PC-3 (cell line): ENCODE measurements around the gene PFN2. TPM values are rescaled to one million over a fixed set of nuclear protein-coding genes. Genes with fewer than 3 reads are reported as not detected.

Experiments
- ATAC-seq: fragments of 200-7000 bp; cut with Tn5 transposase; 2 replicates; pipeline ENCODE4 v1.9.1; 2020; ENCODE audit warnings: mild to moderate bottlenecking, moderate library complexity
- BruUV-seq: library from RNA; stranded (reverse); fragments of 400-500 nt; replicated peaks from 2 replicates; lab custom pipeline; 2021; lab: Mats Ljungman, UMichigan
- CTCF ChIA-PET: fragments of 300-600 bp; sonication (Branson Sonifier 250); formaldehyde crosslinking; loops from one replicate; lab custom pipeline; 2022; ENCODE audit warnings: antibody characterized with exemption; lab: Charles Lee
- POLR2A ChIA-PET: fragments of 300-600 bp; sonication (Branson Sonifier 250); formaldehyde crosslinking; loops from one replicate; lab custom pipeline; 2022; ENCODE audit warnings: antibody characterized with exemption; ENCODE audit not compliant: unreplicated experiment; lab: Charles Lee
- DNase-seq: peaks from one replicate; pipeline ENCODE4 v3.0.0-alpha.2; 2015
- H2AFZ ChIP-seq: fragments of 300-600 bp; sonication (generic); 2 replicates; pipeline ENCODE4 v1.6.0; 2016; ENCODE audit warnings: antibody characterized with exemption, low read length
- H3F3A ChIP-seq: fragments of 300-600 bp; sonication (generic); one replicate; pipeline ENCODE4 v1.6.0; 2017; ENCODE audit warnings: antibody characterized with exemption, low read length, control low read depth, mild to moderate bottlenecking; ENCODE audit not compliant: unreplicated experiment
- H3K27ac ChIP-seq: fragments of 300-600 bp; sonication (generic); 2 replicates; pipeline ENCODE4 v1.5.1; 2016; ENCODE audit warnings: mild to moderate bottlenecking, low read length
- H3K27me3 ChIP-seq: fragments of 300-600 bp; sonication (generic); 2 replicates; pipeline ENCODE4 v1.6.1; 2016; ENCODE audit warnings: low read length, mixed read lengths
- H3K36me3 ChIP-seq: fragments of 300-600 bp; sonication (generic); 2 replicates; pipeline ENCODE4 v1.6.1; 2016; ENCODE audit warnings: low read depth, mixed run types, low read length, mixed read lengths
- H3K4me1 ChIP-seq: fragments of 300-600 bp; sonication (generic); 2 replicates; pipeline ENCODE4 v1.5.1; 2016; ENCODE audit warnings: low read length; ENCODE audit not compliant: insufficient read depth
- H3K4me2 ChIP-seq: fragments of 300-600 bp; sonication (generic); 2 replicates; pipeline ENCODE4 v1.6.0; 2016; ENCODE audit warnings: low read length
- H3K4me3 ChIP-seq: fragments of 300-600 bp; sonication (generic); 2 replicates; pipeline ENCODE4 v1.5.1; 2016; ENCODE audit warnings: mild to moderate bottlenecking, low read length, mixed read lengths
- H3K79me2 ChIP-seq: fragments of 300-600 bp; sonication (generic); 2 replicates; pipeline ENCODE4 v1.6.1; 2017; ENCODE audit warnings: low read length, mixed read lengths
- H3K9ac ChIP-seq: fragments of 300-600 bp; sonication (generic); 2 replicates; pipeline ENCODE4 v1.6.0; 2016; ENCODE audit warnings: mild to moderate bottlenecking, low read length
- H3K9me2 ChIP-seq: fragments of 300-600 bp; sonication (generic); replicated peaks from 2 replicates; pipeline ENCODE4 v1.6.1; 2016; ENCODE audit warnings: mixed run types, low read length, mixed read lengths
- H3K9me3 ChIP-seq: fragments of 300-600 bp; sonication (generic); 2 replicates; pipeline ENCODE4 v1.6.1; 2016; ENCODE audit warnings: low read length, mixed read lengths
- H4K20me1 ChIP-seq: fragments of 300-600 bp; sonication (generic); 2 replicates; pipeline ENCODE4 v1.6.1; 2016; ENCODE audit warnings: low read length, mixed read lengths
- EZH2 ChIP-seq: fragments of 300-600 bp; sonication (generic); IDR thresholded peaks from one replicate; pipeline ENCODE4 v1.6.1; 2017; ENCODE audit warnings: antibody characterized with exemption, mild to moderate bottlenecking, low read length; ENCODE audit not compliant: unreplicated experiment
- EZH2phosphoT487 ChIP-seq: fragments of 300-600 bp; sonication (generic); IDR thresholded peaks from 2 replicates; pipeline ENCODE4 v1.6.1; 2018; ENCODE audit warnings: mild to moderate bottlenecking, antibody characterized with exemption, low read length, borderline replicate concordance
- intact Hi-C: fragments of 100-400 bp; cut with micrococcal nuclease; formaldehyde crosslinking; loops from 2 replicates; pipeline ENCODE4 v1.9.0; 2023
- total RNA-seq: library from RNA; depleted of rRNA; stranded (reverse); fragments of >200 nt; gene quantifications from 2 replicates; pipeline ENCODE4 v1.2.3, GENCODE V29; 2014
- TF ChIP-seq, protein P1 (sequence below): fragments of 300-600 bp; sonication (generic); conservative IDR thresholded peaks from 2 replicates; pipeline ENCODE4 v1.5.1; 2017; ENCODE audit warnings: antibody characterized with exemption, low read depth, mild to moderate bottlenecking, low read length

Gene PFN2
- total RNA-seq, 1 experiment from 2014 or later, result 213 TPM

GRCh38 chr3:149936812-149937230 lies 33.9 kb downstream of the PFN2 start:
- no peaks in the 10 kb centered on the region for H3K27me3 ChIP-seq
- no peaks in the 10 kb centered on the region for H3K79me2 ChIP-seq
- POLR2A ChIA-PET, result interaction anchor here (0.6 kb wide), 1 partner anchor 662 kb away, joined by 3 read pairs; no protein-coding TSS in a partner anchor
- peaks cover 16% of the 10 kb centered on the region for H3K36me3 ChIP-seq
- TF ChIP-seq, protein P1, sequence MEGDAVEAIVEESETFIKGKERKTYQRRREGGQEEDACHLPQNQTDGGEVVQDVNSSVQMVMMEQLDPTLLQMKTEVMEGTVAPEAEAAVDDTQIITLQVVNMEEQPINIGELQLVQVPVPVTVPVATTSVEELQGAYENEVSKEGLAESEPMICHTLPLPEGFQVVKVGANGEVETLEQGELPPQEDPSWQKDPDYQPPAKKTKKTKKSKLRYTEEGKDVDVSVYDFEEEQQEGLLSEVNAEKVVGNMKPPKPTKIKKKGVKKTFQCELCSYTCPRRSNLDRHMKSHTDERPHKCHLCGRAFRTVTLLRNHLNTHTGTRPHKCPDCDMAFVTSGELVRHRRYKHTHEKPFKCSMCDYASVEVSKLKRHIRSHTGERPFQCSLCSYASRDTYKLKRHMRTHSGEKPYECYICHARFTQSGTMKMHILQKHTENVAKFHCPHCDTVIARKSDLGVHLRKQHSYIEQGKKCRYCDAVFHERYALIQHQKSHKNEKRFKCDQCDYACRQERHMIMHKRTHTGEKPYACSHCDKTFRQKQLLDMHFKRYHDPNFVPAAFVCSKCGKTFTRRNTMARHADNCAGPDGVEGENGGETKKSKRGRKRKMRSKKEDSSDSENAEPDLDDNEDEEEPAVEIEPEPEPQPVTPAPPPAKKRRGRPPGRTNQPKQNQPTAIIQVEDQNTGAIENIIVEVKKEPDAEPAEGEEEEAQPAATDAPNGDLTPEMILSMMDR, result peak; percentile 95
- no peak for TF ChIP-seq EZH2
- H4K20me1 ChIP-seq, result no peaks in the 10 kb centered on the region
- intact Hi-C loops, result loop anchor here (1.0 to 5.0 kb wide), 4 partner anchors 30 to 560 kb away; no protein-coding TSS in a partner anchor
- no peaks in the 10 kb centered on the region for H3K9me2 ChIP-seq
- DNase-seq, result peak; percentile 77
- 0 out of 2 replicates have a peak, but pooled peaks cover 4% of the 10 kb centered on the region for H3K9me3 ChIP-seq
- CTCF ChIA-PET, result interaction anchor here (0.7 kb wide), 1 partner anchor 22 kb away, joined by 3 read pairs; no protein-coding TSS in a partner anchor
- peak overlapping the region; percentile 74 for H3K4me2 ChIP-seq
- H3K4me1 ChIP-seq, result peaks cover 5% of the 10 kb centered on the region; the same call in 1 of the 2 replicates
- H2AFZ ChIP-seq, result peak overlapping the region; percentile 66
- BruUV-seq, result no TSS peak
- H3K9ac ChIP-seq, result no peak overlapping the region
- no peaks in the 10 kb centered on the region for H3F3A ChIP-seq
- peak overlapping the region; percentile 37; the same call in 1 of the 2 replicates for H3K4me3 ChIP-seq
- peak; percentile 93 for ATAC-seq
- H3K27ac ChIP-seq, result no peak overlapping the region

GRCh38 chr3:149934524-149934923 lies 36.2 kb downstream of the PFN2 start:
- DNase-seq, result no peak
- POLR2A ChIA-PET, result interaction anchor here (0.8 to 1.0 kb wide), 2 partner anchors 10 to 249 kb away, joined by 4 to 7 read pairs; no protein-coding TSS in a partner anchor

DNA sequence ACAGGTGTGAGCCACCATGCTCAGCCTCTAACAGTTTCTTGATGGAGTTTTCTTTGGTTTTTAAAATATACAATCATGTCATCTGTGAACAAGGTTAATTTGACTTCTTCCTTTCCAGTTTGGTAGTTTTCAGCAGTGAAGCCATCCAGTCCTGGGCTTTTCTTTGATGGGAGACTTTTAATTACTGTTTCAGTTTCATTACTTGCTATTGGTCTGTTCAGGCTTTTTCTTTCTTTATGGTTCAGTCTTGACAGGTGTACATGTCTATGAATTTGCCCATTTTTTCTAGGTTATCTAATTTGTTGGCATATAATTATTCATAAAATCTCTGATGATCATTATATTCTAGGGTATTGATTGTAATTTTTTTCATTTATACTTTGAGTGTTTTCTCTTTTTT lies 36.8 kb downstream of the PFN2 start:
- intact Hi-C loops, result no loop called here
- POLR2A ChIA-PET, result no interaction called here
- Histone ChIP-seq H3K4me2 (no peak overlapping the region), H3K9me2 (no peaks in the 10 kb centered on the region), H3K36me3 (peaks cover 20% of the 10 kb centered on the region), H3K4me3 (no peak overlapping the region), H4K20me1 (no peaks in the 10 kb centered on the region), H3K9ac (no peak overlapping the region), H3K79me2 (no peaks in the 10 kb centered on the region), H3K9me3 (0 out of 2 replicates have a peak, but pooled peaks cover 4% of the 10 kb centered on the region), H3F3A (no peaks in the 10 kb centered on the region), H2AFZ (no peak overlapping the region), H3K27me3 (no peaks in the 10 kb centered on the region), H3K4me1 (peaks cover 5% of the 10 kb centered on the region; the same call in 1 of the 2 replicates), H3K27ac (no peak overlapping the region)
- no peak for DNase-seq
- no TSS peak for BruUV-seq
- TF ChIP-seq, protein P1, result no peak
- TF ChIP-seq EZH2phosphoT487 (no peak), EZH2 (no peak)
- ATAC-seq, result no peak
- CTCF ChIA-PET, result no interaction called here

More at GRCh38 chr3:149934524-149934923, 36.2 kb downstream of the PFN2 start:
- no peak overlapping the region for H3K9ac ChIP-seq
- H3F3A ChIP-seq, result no peaks in the 10 kb centered on the region
- H3K79me2 ChIP-seq, result no peaks in the 10 kb centered on the region
- H3K27ac ChIP-seq, result no peak overlapping the region
- H3K36me3 ChIP-seq, result peaks cover 18% of the 10 kb centered on the region
- peaks cover 5% of the 10 kb centered on the region; the same call in 1 of the 2 replicates for H3K4me1 ChIP-seq
- H3K9me2 ChIP-seq, result no peaks in the 10 kb centered on the region
- no peak overlapping the region for H3K4me3 ChIP-seq
- H3K27me3 ChIP-seq, result no peaks in the 10 kb centered on the region
- no peak for ATAC-seq
- H3K9me3 ChIP-seq, result 0 out of 2 replicates have a peak, but pooled peaks cover 4% of the 10 kb centered on the region
- no peak overlapping the region for H2AFZ ChIP-seq
- intact Hi-C loops, result no loop called here
- CTCF ChIA-PET, result no interaction called here
- no peaks in the 10 kb centered on the region for H4K20me1 ChIP-seq
- no TSS peak for BruUV-seq
- H3K4me2 ChIP-seq, result no peak overlapping the region
- no peak for TF ChIP-seq EZH2
- TF ChIP-seq, protein P1, result no peak
- no peak for TF ChIP-seq EZH2phosphoT487
